WTC11 (cell line): ENCODE data around the gene RAB10. TPM values are rescaled to one million over a fixed set of nuclear protein-coding genes. Genes with fewer than 3 reads are reported as not detected.

Source experiments
- ATAC-seq: fragments of 200-7000 bp; cut with Tn5 transposase; 2 replicates; pipeline ENCODE4 v1.10.0; 2021; ENCODE audit warnings: mild to moderate bottlenecking, moderate library complexity
- CTCF ChIA-PET: fragments of 300-600 bp; sonication (Branson Sonifier 250); formaldehyde crosslinking; loops from one replicate; lab custom pipeline; 2021; ENCODE audit warnings: antibody characterized with exemption; lab: Charles Lee
- POLR2A ChIA-PET: fragments of 350-600 bp; sonication (Branson Sonifier 250); formaldehyde crosslinking; loops from one replicate; lab custom pipeline; 2021; ENCODE audit warnings: antibody characterized with exemption; lab: Charles Lee
- DNase-seq: peaks from one replicate; pipeline ENCODE4 v3.0.0; 2021; ENCODE audit warnings: low spot score
- H3K27ac Mint-ChIP-seq: 2 replicates; pipeline ENCODE4 v1.8.0; 2021; ENCODE audit warnings: mixed read lengths
- H3K27me3 Mint-ChIP-seq: 2 replicates; pipeline ENCODE4 v1.8.0; 2021; ENCODE audit warnings: low read depth, mild to moderate bottlenecking, moderate library complexity, mixed read lengths
- H3K36me3 Mint-ChIP-seq: 2 replicates; pipeline ENCODE4 v1.8.0; 2021; ENCODE audit warnings: mixed read lengths
- H3K4me1 Mint-ChIP-seq: 2 replicates; pipeline ENCODE4 v1.8.0; 2022; ENCODE audit warnings: mixed read lengths
- H3K4me3 Mint-ChIP-seq: 2 replicates; pipeline ENCODE4 v1.8.0; 2021; ENCODE audit warnings: mild to moderate bottlenecking, moderate library complexity, mixed read lengths
- H3K9me3 Mint-ChIP-seq: 2 replicates; pipeline ENCODE4 v1.8.0; 2021; ENCODE audit warnings: mixed read lengths
- ATF1 ChIP-seq: sonication (generic); formaldehyde crosslinking; IDR thresholded peaks from 2 replicates; pipeline ENCODE4 v1.8.1; 2023; ENCODE audit warnings: mild to moderate bottlenecking, moderate library complexity, missing genetic modification reagents
- CBFB ChIP-seq: sonication (generic); formaldehyde crosslinking; IDR thresholded peaks from 2 replicates; pipeline ENCODE4 v1.8.1; 2022; ENCODE audit warnings: mild to moderate bottlenecking, low read depth, missing genetic modification reagents
- CDX4 ChIP-seq: fragments of 250-450 bp; sonication (Bioruptor Pico); IDR thresholded peaks from 2 replicates; pipeline ENCODE4 v1.9.0; 2021; ENCODE audit warnings: moderate library complexity, mild to moderate bottlenecking, inconsistent platforms, borderline replicate concordance
- CREM ChIP-seq: sonication (generic); formaldehyde crosslinking; IDR thresholded peaks from 2 replicates; pipeline ENCODE4 v1.8.1; 2022; ENCODE audit warnings: mild to moderate bottlenecking, missing genetic modification reagents, moderate library complexity
- E2F1 ChIP-seq: sonication (generic); formaldehyde crosslinking; IDR thresholded peaks from 2 replicates; pipeline ENCODE4 v1.8.0; 2022; ENCODE audit warnings: mild to moderate bottlenecking, missing genetic modification reagents
- E2F5 ChIP-seq: sonication (generic); formaldehyde crosslinking; IDR thresholded peaks from 2 replicates; pipeline ENCODE4 v1.8.1; 2022; ENCODE audit warnings: mild to moderate bottlenecking, moderate library complexity, missing genetic modification reagents
- HMGXB4 ChIP-seq: sonication (generic); formaldehyde crosslinking; IDR thresholded peaks from 2 replicates; pipeline ENCODE4 v1.8.1; 2023; ENCODE audit warnings: mild to moderate bottlenecking, moderate library complexity, missing genetic modification reagents
- IRF2 ChIP-seq: sonication (generic); formaldehyde crosslinking; IDR thresholded peaks from 2 replicates; pipeline ENCODE4 v1.8.0; 2022; ENCODE audit warnings: low read depth, missing genetic modification reagents, borderline replicate concordance
- JAZF1 ChIP-seq: fragments of 250-450 bp; sonication (Bioruptor Pico); IDR thresholded peaks from 2 replicates; pipeline ENCODE4 v1.9.0; 2021; ENCODE audit warnings: moderate library complexity, mild to moderate bottlenecking, inconsistent platforms
- MYBL2 ChIP-seq: sonication (generic); formaldehyde crosslinking; IDR thresholded peaks from 2 replicates; pipeline ENCODE4 v1.8.1; 2023; ENCODE audit warnings: mild to moderate bottlenecking, moderate library complexity, missing genetic modification reagents
- NR1H2 ChIP-seq: sonication (generic); formaldehyde crosslinking; IDR thresholded peaks from 2 replicates; pipeline ENCODE4 v1.9.0; 2021; ENCODE audit warnings: mild to moderate bottlenecking, moderate library complexity, missing genetic modification reagents
- NR3C1 ChIP-seq: sonication (generic); formaldehyde crosslinking; conservative IDR thresholded peaks from 2 replicates; pipeline ENCODE4 v1.8.1; 2023; ENCODE audit warnings: low read depth, mild to moderate bottlenecking, missing genetic modification reagents
- RELA ChIP-seq: sonication (generic); formaldehyde crosslinking; IDR thresholded peaks from 2 replicates; pipeline ENCODE4 v1.8.1; 2022; ENCODE audit warnings: missing genetic modification reagents, mild to moderate bottlenecking, borderline replicate concordance
- RORB ChIP-seq: fragments of 250-450 bp; sonication (Bioruptor Pico); IDR thresholded peaks from 2 replicates; pipeline ENCODE4 v1.9.0; 2021; ENCODE audit warnings: mild to moderate bottlenecking
- TP53 ChIP-seq: sonication (generic); formaldehyde crosslinking; IDR thresholded peaks from 2 replicates; pipeline ENCODE4 v1.8.1; 2023; ENCODE audit warnings: mild to moderate bottlenecking, missing genetic modification reagents
- USF1 ChIP-seq: sonication (generic); formaldehyde crosslinking; IDR thresholded peaks from 2 replicates; pipeline ENCODE4 v1.8.0; 2022; ENCODE audit warnings: mild to moderate bottlenecking, missing genetic modification reagents
- ZBTB43 ChIP-seq: sonication (generic); formaldehyde crosslinking; IDR thresholded peaks from 2 replicates; pipeline ENCODE4 v1.8.1; 2023; ENCODE audit warnings: mild to moderate bottlenecking, missing genetic modification reagents
- ZMAT4 ChIP-seq: fragments of 250-450 bp; sonication (Bioruptor Pico); IDR thresholded peaks from 2 replicates; pipeline ENCODE4 v1.9.0; 2021; ENCODE audit warnings: mild to moderate bottlenecking
- ZNF281 ChIP-seq: sonication (generic); formaldehyde crosslinking; IDR thresholded peaks from 2 replicates; pipeline ENCODE4 v1.8.0; 2023; ENCODE audit warnings: mild to moderate bottlenecking, missing genetic modification reagents
- ZNF416 ChIP-seq: fragments of 250-450 bp; sonication (Bioruptor Pico); IDR thresholded peaks from 2 replicates; pipeline ENCODE4 v1.9.0; 2021; ENCODE audit warnings: mild to moderate bottlenecking, inconsistent platforms
- ZNF512 ChIP-seq: sonication (generic); formaldehyde crosslinking; IDR thresholded peaks from 2 replicates; pipeline ENCODE4 v1.8.1; 2022; ENCODE audit warnings: missing genetic modification reagents, borderline replicate concordance
- total RNA-seq: library from RNA; stranded (reverse); gene quantifications from 3 replicates; pipeline ENCODE4 v1.2.3, GENCODE V29; 2021

Gene RAB10
- total RNA-seq, 1 experiment from 2014 or later = 127 TPM

GRCh38 chr2:26178746-26179436 lies 145.0 kb downstream of the RAB10 start:
- Mint-ChIP-seq H3K27me3 (peaks cover 18% of the 10 kb centered on the region), H3K4me3 (peak overlapping the region; percentile 77), H3K27ac (no peak overlapping the region; the same call in 1 of the 2 replicates), H3K36me3 (peaks cover 3% of the 10 kb centered on the region), H3K4me1 (peaks cover 27% of the 10 kb centered on the region), H3K9me3 (no peaks in the 10 kb centered on the region)
- DNase-seq (peak; percentile 47), ATAC-seq (peak; percentile 58)
- CTCF ChIA-PET = interaction anchor here (0.6 to 1.0 kb wide), 4 partner anchors 12 to 550 kb away, joined by 3 to 4 read pairs (median 4); no protein-coding TSS in a partner anchor
- POLR2A ChIA-PET = interaction anchor here (0.6 kb wide), 1 partner anchor 618 kb away, joined by 4 read pairs; no protein-coding TSS in a partner anchor
- TF ChIP-seq ZBTB43 = 0 out of 2 replicates have a peak, but pooled peaks have one; percentile 23
- no peak for TF ChIP-seq NR1H2 (CRISPR knock-in tag)
- no peak for TF ChIP-seq CBFB
- no peak for TF ChIP-seq IRF2 (CRISPR knock-in tag)
- 0 out of 2 replicates have a peak, but pooled peaks have one; percentile 18 for TF ChIP-seq CREM
- TF ChIP-seq HMGXB4 (CRISPR knock-in tag) = peak; percentile 74; the same call in 1 of the 2 replicates
- TF ChIP-seq E2F5 (CRISPR knock-in tag) = 0 out of 2 replicates have a peak, but pooled peaks have one; percentile 69
- TF ChIP-seq ZNF416 (CRISPR knock-in tag) = peak; percentile 9; the same call in 1 of the 2 replicates
- TF ChIP-seq CDX4 (CRISPR knock-in tag) = no peak
- TF ChIP-seq JAZF1 (CRISPR knock-in tag) = no peak
- no peak for TF ChIP-seq RORB (CRISPR knock-in tag)
- no peak for TF ChIP-seq E2F1 (CRISPR knock-in tag)
- TF ChIP-seq USF1 (CRISPR knock-in tag) = 0 out of 2 replicates have a peak, but pooled peaks have one; percentile 35
- TF ChIP-seq ZMAT4 = no peak
- no peak for TF ChIP-seq ZNF512 (CRISPR knock-in tag)
- 0 out of 2 replicates have a peak, but pooled peaks have one; percentile 26 for TF ChIP-seq MYBL2 (CRISPR knock-in tag)
- no peak for TF ChIP-seq ATF1
- TF ChIP-seq NR3C1 = 0 out of 2 replicates have a peak, but pooled peaks have one; percentile 19
- TF ChIP-seq TP53 = no peak; the same call in 1 of the 2 replicates
- no peak for TF ChIP-seq ZNF281 (CRISPR knock-in tag)
- TF ChIP-seq RELA (CRISPR knock-in tag) = no peak
